Islet precursor cell (in vitro differentiated cells): ENCODE results near the gene LUC7L3.
A peak's percentile ranks its signal among the peaks of the same experiment; 100 is the strongest.
"Not testable (repeated sequence)": the region's sequence is repeated elsewhere in the genome, so short reads cannot be mapped to it uniquely, and the experiment has no call there.

Experiments
- DNase-seq: peaks from one replicate; pipeline ENCODE4 v3.0.0-alpha.2; 2018

Gene LUC7L3

DNA sequence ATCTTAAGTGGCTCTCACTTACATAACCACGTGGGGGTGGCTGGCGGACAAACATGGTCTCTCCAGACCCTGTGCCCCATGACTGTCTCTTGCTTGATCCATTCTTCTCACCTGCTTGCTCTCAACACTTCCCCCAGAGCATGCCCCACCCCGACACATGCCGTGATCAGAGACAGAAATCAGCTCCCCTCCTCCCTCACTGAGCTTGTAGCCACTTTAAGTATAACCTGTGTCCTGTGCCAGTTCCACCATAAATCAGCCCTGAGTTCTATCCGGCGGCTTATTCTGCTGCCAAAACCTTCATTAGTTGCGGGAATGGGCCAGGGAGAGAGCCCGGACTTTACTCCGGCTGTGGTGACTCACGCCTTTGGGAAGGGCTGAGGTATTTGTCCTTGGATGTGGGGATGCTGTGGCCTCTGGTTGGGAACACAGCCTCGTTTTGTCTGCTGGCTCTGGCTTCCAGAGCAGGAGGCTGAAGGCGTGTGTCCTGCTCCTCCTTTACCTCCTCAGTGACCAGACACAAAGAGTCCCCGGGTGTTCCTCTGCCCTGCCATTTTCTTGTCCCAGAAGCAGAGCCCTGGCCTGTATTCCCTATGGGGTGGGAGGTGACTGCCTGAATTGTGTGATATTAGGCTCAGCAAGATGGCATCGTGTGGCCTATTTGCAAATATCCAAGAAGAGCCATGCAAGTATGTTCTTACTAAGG lies 32.8 kb upstream of the LUC7L3 start:
- DNase-seq = peak; percentile 98

DNA sequence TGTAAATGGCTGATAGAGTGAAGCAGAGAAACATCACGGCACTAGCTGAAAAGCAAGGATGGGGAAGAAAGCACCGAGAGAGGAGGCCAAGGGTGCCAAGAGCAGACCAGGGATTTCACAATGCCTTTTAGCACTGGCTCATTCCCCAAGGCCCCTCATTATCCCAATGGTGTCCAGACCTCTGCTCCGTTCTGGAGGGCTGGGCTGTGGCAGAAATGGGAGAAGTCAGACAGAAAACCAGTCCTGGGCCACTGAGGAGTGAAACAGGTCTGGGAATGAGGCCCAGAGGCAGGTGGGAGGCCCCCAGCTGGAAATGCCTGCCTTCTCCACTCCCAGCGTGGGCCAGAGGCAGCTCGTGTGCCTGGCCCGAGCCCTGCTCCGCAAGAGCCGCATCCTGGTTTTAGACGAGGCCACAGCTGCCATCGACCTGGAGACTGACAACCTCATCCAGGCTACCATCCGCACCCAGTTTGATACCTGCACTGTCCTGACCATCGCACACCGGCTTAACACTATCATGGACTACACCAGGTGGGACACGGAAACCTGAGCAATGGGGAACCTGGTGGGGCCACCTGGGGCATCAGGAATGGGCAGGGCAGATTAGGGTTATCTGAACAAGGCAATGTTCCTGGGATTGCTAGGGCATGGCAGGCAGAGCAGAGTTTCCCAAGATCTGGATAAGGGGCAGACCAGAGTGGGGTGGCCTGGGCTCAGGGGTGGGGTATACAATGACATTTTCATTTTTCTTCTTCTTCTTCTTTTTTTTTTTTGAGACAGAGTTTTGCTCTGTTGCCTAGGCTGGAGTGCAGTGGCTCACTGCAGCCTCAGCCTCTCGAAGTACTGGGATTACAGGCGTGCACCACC lies 32.0 kb upstream of the LUC7L3 start:
- DNase-seq = peak; percentile 99

DNA sequence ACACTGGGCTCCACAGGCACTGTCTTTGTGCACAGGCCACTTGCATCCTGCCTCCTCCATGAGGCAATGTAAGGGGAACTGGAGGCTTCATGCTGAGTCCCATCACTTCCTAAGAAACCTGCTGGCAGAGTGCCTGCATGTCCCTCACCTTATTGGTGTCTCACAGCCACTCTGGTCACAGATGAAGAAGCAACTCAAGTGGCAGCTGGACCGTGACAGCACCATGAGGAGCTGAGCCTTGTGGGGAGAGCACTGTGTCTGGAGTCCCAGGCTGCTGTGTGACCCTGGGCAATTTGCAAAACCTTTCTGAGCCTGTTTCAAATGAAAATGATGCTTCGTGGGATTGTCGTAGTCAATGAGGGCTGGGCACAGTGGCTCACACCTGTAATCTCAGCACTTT lies 31.2 kb upstream of the LUC7L3 start:
- no peak for DNase-seq

DNA sequence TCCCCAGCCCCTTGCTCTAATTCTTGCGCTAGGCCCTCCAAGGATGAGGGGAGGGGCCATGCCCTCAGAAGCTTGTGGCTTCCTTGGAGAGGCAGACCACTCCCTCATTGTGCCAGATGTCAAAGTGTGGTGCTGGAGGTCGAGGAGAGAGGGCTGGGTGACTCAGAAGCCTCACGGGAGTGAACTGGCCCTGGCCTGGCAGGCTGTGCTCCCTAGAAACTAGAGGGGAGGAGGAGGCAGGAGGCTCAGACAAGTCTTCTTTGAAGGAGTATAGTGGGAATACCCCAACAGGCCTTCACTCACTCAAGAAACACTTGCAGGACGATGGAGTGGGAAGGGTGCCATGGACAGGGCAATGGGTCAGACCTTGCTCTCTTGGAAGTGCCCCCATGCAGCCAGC lies 30.2 kb upstream of the LUC7L3 start:
- DNase-seq = peak; percentile 95

DNA sequence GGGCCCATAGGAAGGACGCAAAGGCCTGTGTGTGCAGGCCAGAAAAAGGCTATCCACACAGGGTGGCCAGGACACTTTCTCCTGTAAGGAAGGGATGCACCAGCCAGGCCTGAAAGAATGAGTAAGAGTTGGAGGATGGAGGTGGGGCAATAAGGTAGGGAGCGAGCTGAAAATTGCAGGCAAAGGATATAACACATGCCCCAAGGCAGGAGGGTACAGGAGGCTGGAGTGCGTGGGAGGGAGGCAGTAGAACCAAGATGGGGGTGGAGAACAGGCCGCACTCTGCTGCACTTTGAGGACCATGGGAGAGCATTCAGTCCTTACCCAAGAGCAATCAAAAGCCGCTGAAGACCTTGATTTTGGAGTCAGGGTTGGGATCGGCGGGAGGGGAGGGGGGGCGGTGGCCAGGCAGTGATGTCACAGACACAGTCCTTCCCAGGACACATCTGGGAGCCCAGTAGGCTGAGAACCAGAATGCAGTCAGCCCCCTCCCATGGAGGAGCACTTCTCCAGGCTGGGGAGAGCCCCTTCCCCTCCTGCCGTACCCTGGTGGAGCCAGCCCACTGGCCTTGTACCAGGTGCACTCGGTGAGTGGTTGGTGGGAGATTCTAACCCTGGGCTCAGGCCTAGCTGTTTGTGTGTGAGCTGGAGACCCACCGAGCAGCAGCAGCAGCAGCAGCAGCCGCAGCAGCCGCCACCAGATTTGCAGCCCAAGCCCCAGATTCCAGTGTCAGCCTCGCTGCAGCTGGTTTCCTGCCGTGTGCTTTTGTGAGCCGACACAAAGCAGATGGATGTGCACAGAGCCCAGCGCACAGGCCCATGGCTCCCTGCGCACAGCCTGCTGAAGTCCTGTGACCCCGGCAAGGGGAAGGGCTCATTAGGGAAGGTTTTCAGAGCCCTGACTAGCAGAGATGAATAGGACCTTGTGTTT lies 29.2 kb upstream of the LUC7L3 start:
- DNase-seq = peak; percentile 79

DNA sequence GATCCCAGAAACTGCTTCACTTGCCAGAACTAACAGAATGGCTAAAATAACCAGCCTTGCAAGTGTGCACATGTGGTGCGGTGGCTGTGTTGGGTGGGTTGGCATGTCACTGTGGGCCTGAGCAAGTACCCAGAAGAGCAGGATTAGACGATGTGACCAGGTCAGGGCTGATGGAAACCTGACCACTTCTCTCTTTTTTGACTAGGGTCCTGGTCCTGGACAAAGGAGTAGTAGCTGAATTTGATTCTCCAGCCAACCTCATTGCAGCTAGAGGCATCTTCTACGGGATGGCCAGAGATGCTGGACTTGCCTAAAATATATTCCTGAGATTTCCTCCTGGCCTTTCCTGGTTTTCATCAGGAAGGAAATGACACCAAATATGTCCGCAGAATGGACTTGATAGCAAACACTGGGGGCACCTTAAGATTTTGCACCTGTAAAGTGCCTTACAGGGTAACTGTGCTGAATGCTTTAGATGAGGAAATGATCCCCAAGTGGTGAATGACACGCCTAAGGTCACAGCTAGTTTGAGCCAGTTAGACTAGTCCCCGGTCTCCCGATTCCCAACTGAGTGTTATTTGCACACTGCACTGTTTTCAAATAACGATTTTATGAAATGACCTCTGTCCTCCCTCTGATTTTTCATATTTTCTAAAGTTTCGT lies 28.4 kb upstream of the LUC7L3 start:
- DNase-seq = no peak

DNA sequence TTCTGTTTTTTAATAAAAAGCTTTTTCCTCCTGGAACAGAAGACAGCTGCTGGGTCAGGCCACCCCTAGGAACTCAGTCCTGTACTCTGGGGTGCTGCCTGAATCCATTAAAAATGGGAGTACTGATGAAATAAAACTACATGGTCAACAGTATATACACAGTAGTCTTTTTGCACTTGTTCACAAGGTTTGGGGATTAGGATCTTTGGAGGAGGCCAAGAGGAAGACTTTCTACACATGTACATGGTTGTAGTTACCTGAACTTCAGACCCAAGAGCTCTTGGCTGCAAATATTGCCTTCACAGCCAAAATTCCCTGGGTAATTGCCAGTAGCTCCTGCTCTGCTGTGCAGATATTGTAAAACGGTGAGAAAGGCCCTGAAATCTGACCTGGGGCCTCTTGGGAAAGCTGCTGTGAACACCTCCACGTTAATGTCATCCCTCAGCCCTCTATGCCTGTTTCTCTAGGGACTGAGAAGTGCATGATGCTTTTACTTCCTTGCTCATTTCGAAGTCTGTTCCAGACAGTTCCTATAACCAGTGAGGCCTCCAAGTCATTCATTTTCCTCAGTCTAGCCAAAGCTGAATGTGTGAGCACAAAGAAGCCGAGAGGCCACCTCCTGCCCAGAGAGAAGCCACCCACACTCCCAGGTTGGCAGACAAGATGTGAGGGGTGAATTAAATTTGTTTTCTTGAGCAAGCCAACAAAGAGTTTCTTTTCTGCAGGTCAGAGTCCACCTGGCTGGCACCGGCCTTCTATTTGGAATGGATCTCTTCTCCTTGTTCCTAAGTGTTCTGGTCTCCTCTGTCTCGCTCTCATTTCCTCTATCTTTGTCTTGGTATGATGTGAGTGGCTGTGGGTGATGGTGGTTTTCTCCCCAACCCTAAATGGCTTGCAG lies 27.6 kb upstream of the LUC7L3 start:
- DNase-seq = no peak

DNA sequence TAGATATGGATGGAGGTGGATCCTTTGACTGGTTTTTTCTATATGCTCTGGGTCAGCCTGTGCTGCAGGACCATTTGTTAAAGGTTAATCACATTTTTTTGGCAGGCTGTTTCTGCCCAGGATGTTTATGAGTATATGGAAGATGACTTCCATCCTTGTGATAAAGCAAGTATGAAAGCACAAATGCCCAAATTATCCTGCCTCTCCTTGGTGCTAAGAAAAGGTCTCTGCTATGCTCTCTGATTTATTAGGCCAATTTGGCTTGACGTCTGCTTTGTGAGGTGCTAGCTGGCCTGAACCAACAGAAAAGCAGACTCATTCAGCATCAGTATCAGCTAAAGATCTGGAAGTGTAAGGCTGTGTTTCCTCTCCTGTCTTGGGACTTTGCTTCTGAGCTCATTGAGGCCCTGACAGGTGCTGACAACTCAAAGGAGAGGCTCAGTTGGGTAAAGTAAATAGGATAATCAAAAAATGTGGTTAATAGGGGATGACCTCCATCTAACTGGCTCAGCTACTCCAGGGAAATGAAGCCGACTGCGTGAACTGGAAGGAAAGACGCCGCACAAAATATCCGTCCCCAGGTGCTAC lies 26.9 kb upstream of the LUC7L3 start:
- no peak for DNase-seq

DNA sequence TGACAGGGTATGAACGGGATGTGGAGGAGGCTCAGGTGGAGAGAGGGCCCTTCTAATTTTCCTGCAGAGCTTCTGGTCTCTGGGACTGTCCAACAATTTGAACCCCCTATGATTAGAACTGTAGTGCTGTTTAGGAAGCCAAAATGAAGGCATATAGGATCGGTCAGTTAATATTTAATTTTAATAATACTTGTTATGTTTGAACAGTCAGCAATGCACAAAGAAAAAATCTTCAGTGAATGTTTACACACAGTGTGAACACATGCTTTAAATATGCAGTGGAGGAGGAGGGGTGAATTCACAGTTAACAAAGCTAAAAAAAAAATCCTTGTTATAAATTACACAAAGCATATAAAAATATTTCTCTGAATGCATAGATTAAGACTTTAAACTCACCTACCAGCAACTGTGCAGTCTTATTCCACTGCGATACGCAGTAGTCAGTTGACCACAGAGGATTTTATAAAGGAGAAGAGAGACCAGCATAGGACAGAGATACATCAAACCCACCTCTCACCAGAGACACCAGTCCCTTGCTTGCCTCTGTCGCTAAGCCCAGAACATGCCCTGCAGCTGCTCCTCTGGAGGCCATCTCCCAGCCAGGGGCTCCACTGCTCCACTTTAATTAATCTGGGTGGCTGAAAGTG lies 26.2 kb upstream of the LUC7L3 start:
- DNase-seq = no peak

DNA sequence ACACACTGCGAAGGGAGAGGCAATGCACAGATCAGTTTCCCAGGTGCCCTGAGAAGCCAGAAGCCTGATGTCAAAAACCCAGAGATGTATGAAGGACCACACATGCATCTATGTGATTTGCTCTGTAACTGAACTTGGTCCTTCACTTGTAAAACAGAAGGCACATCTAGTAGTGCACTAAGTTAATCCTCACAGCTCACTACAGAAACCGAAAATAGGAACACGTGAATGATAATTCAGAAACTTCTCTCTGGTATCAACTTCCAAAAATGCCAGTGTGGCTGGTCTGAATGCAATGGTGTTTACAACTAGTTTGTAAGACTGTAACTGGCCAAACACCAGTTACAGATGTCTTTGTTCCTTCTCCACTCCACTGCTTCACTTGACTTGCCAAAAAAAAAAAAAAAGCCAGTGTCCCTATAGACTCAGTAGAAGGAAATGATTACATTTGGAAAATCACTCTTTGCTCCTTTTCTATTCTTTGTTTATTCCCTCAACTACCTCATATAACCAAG lies 23.0 kb upstream of the LUC7L3 start:
- DNase-seq = no peak

DNA sequence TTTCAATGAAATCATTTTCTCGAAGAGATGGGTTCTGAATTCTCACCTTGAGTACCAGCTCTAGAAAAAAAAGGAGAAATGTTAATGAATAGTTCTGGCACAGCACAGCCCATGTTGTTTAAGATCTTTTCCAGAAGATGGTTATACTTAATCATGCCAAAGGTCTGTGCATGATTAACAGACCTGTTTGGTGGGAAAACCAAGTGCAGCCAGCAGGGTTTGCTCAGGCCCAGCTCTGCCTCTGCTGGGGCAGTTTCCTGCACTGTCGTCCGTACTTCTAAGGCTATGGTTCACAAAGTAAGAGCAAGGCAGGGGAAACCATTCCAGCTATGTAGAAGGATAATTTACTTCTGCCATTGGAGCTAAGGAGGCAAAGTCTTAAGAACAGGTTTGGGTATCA lies 22.3 kb upstream of the LUC7L3 start:
- DNase-seq = no peak

DNA sequence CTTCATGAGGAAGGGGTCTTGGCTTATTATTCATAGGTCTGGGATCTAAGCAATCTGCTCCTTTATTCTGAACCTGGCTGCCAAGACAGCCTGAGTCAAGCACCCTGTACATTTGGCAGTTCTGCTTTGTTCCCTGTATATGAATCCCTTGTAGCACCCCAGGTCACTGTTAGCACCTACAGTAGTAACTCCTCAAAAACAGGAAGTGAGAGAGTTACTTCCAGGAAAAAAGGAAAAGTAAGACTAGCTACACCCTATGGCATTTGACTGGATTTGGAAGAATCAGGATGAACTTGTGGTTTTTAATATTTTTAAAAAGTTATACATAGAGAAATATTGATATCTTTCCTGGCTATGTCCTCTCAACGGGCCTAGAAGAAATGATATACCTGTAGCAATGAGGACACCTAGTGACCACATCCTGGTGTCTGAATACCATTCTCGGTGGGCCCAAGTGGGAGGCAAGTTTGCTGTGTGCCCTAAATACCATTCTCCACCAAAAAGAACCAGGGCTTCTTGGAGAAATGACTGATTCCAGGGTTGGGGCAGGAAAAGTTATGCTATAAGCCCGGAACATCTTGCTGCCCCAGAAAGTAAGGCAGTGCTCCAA lies 21.6 kb upstream of the LUC7L3 start:
- DNase-seq = no peak

DNA sequence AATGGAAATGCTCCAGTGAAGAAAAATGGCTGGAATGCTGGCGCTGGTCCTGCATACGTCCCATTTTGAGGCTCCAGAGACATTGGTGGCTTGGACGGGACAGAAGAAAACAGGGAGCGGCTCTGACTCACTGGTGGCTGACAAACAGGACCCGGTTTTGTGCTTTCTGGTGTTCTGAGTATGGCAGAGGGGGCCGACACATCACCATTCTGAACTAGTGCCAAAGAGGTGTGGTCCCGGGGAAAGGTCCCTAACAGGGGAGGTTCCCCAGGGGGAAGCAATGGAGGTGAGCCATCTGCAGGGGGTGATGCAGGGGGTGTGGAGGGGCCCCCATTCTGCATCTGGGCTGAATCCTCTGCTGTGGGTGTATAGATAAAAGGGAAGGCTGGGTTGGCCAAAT lies 20.0 kb upstream of the LUC7L3 start:
- no peak for DNase-seq

DNA sequence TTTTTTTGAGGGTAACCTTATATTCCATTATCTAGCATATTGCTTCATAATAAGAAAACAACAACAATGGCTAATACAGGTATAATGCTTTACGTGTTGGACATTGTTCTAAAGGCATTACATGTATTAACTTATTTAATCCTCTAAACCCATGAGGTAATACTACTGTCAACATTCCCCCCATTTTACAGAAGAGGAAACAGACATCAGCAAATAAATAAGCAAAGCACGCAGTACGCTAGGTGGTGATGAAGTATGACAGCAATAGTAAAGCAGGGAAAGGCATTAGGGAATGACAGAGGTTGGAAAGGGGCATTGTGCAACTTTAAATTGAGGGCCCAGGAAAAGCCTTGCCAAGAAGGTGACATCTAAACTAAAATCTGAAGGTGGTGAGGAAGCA lies 16.2 kb upstream of the LUC7L3 start:
- no peak for DNase-seq

DNA sequence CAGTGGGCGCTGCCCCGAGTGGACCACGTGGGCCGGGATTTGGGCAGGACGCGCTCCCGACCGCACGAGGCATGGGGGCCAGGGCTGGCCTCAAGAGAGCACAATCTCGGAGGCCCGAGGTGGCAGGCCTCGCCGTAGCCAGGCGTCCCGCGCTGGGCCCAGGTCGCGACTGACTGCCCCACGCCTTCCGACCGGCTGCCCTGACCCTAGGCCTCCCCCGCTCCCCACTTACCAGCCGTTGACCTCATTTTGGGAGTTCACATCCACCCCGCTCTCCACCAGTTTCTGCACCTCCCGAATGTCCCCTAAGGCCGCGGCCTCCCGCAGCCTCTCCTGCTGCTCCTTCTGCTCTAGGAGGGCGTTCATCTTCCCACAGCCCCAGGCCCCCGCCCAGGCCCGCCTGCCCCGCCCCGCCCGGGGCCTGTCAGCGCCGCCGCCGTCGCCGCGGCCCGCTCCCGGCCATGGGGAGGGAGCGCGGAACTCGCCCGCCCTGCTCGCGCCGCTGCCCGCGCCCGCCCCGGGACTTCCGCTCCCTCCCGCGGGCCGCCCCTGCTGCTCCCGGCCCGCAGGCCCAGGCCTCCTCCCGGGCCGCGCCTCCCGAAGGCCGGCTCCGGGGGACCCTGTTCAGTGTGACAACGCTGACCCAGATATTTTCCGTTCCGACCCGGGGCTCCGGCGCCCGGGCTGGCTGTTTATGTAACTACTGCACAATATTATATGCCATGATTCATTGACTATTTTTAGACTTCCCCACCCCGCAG lies 11.9 kb upstream of the LUC7L3 start, which contains the start of gene ANKRD40:
ANKRD40 (minus strand) TSS at position 626 of the 761 bp plus-strand sequence; CDS start at position 366, 260 bp downstream.
- peak; percentile 90 for DNase-seq

DNA sequence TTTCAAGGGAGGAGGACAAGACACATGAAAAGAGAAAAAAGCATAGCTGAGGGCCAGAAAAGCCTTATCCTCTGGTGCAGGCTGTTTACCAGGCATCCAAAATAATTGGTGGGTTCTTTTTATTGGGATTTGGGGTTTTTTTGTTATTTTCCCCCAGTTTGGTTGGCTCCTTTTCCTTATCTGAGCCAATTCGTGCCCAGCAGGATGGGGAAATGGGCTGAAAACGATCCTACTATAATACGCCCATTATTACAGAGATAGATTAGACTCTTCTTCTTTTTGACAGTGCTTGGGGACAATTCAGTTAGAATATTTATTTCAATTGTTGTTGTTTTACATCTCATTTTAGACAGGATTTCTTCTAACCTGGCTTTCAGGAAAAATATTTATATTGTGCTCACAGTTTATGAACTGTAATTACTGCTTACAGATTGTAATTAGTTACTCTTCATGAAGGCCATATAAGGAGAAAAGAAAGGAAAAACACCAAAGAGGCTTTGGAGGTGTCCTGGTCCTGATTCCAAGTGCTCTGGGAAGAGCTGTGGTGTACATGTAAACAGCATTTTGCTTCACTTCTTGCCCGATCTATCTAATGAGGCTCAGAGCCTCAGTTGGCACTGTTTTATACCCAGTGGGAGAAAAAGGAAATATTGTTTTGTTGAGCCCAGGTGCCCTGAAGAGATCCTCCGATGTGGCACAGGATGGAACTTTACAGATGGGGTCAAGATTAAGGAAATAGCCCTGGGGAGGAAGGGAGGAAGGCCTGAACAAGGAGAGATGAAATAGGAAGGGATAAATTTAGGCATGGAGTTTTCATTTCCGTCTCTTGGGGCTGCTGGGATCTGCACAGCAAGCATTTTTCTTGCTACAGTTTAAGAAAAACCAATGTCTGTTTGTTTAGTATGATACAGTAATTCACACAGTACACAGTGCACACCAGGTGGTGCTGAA lies 11.1 kb upstream of the LUC7L3 start:
- no peak for DNase-seq

DNA sequence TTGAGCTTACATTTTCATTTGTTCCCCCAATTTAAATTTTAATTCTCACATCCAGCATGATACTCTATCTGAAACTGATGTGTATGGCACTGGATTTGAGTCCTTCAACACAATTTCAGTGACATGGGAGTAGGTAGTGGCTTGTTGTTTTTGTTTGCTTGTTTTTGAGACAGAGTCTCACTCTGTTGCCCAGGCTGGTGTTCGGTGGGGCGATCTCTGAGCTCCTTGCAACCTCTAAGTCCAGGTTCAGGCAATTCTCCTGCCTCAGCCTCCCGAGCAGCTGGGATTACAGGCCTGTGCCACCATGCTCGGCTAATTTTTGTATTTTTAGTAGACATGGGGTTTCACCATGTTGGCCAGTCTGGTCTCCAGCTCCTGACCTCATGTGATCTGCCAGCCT lies 10.3 kb upstream of the LUC7L3 start:
- not testable (repeated sequence) for DNase-seq

DNA sequence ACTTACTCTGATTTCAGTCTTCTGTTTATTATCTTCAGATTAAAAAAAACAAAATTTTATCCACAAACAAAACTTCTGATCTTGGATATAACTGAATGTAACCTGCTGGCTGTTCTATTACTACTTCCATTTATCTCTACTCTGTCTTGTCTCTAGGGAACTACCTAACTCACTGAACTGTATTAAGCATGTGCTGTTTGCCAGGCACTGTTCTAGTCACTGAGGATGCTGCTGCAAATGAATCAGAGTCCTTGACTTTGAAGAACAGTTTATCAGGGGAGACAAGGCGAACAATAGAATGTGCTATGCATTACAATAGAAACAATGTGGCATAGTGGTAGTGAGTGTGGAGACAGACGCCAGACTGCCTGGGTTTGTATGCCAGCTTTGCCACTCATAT lies 9.4 kb upstream of the LUC7L3 start:
- no peak for DNase-seq
